22Rv1 (cell line): Measurements from ENCODE around the gene ATP1A2.

Experiments used
- H3K27ac ChIP-seq: fragments of 450-650 bp; 2 replicates; pipeline ENCODE4 v1.5.1; 2017
- ZFX ChIP-seq: fragments of 450-650 bp; IDR thresholded peaks from 2 replicates; pipeline ENCODE4 v1.6.1; 2017; ENCODE audit warnings: antibody characterized with exemption, borderline replicate concordance
- TF ChIP-seq, protein P1 (sequence below): fragments of 450-650 bp; IDR thresholded peaks from 2 replicates; pipeline ENCODE4 v1.5.1; 2017; ENCODE audit warnings: mild to moderate bottlenecking

The ATP1A2 gene

GRCh38 chr1:160074865-160075264, 40.7 kb upstream of the ATP1A2 start:
- TF ChIP-seq, protein P1, sequence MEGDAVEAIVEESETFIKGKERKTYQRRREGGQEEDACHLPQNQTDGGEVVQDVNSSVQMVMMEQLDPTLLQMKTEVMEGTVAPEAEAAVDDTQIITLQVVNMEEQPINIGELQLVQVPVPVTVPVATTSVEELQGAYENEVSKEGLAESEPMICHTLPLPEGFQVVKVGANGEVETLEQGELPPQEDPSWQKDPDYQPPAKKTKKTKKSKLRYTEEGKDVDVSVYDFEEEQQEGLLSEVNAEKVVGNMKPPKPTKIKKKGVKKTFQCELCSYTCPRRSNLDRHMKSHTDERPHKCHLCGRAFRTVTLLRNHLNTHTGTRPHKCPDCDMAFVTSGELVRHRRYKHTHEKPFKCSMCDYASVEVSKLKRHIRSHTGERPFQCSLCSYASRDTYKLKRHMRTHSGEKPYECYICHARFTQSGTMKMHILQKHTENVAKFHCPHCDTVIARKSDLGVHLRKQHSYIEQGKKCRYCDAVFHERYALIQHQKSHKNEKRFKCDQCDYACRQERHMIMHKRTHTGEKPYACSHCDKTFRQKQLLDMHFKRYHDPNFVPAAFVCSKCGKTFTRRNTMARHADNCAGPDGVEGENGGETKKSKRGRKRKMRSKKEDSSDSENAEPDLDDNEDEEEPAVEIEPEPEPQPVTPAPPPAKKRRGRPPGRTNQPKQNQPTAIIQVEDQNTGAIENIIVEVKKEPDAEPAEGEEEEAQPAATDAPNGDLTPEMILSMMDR: no peak
- no peak for TF ChIP-seq ZFX
- no peak overlapping the region for H3K27ac ChIP-seq

GRCh38 chr1:160075836-160076235, 39.7 kb upstream of the ATP1A2 start:
- TF ChIP-seq, protein P1: no peak
- TF ChIP-seq ZFX: no peak

DNA sequence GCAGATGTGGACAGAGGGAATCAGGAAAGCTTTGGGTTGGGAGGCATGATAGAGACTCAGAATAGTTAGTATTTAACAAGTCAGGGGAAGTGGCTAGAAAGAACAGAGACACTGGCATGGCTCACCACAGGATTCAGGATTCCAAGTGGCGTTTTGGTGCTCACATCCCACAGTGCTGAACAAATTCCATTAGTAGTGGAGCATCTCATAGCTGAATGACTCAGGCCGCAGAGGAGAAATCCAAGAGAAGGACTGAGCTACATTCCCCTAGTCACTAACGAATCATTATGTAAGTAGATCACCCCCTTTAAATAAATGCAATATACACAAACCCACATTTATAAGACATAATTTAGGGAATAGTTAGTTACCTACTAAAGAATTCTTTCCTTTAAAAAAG, 39.3 kb upstream of the ATP1A2 start:
- no peak for TF ChIP-seq ZFX
- TF ChIP-seq, protein P1: no peak
- H3K27ac ChIP-seq: no peak overlapping the region

More at GRCh38 chr1:160075836-160076235, 39.7 kb upstream of the ATP1A2 start:
- no peak overlapping the region for H3K27ac ChIP-seq

DNA sequence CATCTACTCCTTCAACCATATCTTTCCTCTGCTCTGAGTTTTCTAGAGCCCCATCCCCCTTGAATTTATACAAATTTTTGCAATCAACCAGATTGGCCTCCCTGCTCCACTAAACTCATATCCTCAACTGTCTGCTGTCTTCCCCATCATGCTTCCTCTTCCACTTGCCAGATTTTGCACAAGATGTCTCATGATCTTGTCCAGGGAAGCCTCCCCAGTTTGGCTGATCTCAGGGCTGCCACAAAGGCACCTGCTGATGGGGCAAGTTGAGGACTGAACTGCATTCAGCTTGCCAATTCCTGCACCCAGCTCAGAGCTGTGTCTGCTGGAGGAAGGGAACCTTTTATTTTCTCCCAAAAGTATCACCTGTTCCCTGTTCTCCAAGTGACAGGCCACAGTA, 38.1 kb upstream of the ATP1A2 start:
- H3K27ac ChIP-seq: no peak overlapping the region
- TF ChIP-seq, protein P1: no peak
- TF ChIP-seq ZFX: no peak

DNA sequence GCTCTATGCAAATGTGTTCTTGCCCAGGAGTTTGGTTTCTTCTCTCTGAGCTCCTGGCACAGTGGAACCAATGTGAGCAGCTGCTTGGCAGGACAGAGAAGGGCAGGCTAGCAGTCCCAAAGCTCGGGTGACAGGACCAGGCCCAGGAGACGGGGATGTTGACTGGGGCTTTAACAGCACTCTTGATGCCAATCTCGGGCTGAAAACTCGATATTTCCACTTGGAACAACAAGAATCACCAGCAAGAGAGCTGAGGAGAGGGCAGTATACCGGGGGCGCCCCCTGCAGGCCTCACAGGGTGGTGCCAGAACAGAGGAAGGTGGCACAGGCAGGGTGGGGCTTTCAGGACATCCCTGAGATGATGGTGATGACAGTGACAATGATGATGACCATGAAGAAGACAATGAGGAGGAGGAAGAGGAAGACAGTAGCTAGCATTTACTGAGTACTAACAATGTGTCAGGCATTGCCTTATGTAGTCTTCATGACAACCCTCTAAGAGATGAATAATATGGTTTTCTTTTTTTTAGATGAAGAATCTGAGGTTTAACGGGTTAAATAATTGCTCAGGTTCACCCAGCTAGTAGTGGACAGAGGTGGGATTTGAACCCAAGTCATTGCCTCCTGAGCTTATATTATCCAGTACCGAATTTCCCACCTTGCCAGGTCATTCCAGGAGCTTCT, 36.9 kb upstream of the ATP1A2 start:
- H3K27ac ChIP-seq: no peak overlapping the region
- no peak for TF ChIP-seq ZFX
- TF ChIP-seq, protein P1: peak; percentile 99

GRCh38 chr1:160079448-160079847, 36.1 kb upstream of the ATP1A2 start:
- H3K27ac ChIP-seq: no peak overlapping the region
- TF ChIP-seq, protein P1: no peak
- no peak for TF ChIP-seq ZFX

- no peak overlapping the region for H3K27ac ChIP-seq
- TF ChIP-seq, protein P1: no peak
- TF ChIP-seq ZFX: no peak
These were observed 35.0 kb upstream of the ATP1A2 start for GRCh38 chr1:160080381-160081100.
